ENCODE measurements around the gene PSME3IP1.

DNA sequence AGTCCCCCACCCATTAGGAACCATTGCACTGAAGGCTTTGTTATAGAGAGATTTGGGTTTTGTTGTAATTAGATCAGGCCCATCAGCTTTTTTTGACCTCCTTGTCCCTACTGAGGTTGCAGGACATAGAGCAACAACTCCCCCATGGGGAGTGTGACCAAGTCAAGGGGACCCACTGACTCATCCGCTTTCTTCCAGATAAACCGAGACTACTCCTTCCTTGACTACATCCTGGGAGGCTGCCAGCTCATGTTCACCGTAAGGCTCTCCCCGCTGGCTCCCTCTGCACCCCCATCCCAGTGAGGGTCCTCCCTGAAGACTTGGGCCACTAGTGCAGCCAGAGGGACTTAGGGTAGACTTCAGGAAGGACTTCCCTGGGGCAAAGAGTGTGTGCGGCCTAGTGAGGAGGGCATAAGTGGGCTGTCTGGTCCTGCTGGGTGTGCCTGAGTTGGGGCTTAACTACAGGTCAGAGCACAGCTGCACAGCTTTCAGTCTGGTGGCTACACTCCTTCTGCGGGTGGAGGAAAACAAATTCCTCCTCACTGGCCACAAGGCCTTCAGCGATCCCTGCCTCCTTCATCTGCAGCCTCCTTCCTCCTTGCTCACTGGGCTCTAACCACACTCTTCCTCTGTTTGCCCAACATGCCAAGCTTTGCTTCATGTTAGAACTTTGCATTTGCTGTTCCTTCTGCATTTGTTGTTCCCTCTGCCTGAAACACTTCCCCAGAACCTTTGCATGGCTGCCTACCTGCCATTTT is 62.4 kb downstream of the PSME3IP1 start:
- TF ChIP-seq CTCF (IDR thresholded peaks at IDR 0.05) (no peak), POLR2A (IDR thresholded peaks at IDR 0.05) (no peak)
